Activated CD4-positive, alpha-beta T cell treated with anti-CD3 and anti-CD28 coated beads for 1 hour (primary cell): ENCODE results near the gene DCLRE1A.
"Not testable (repeated sequence)": the region's sequence is repeated elsewhere in the genome, so short reads cannot be mapped to it uniquely, and the experiment has no call there.

Experiments used
- DNase-seq: peaks from one replicate; pipeline ENCODE4 v3.0.0-alpha.2; 2020

The DCLRE1A gene

DNA sequence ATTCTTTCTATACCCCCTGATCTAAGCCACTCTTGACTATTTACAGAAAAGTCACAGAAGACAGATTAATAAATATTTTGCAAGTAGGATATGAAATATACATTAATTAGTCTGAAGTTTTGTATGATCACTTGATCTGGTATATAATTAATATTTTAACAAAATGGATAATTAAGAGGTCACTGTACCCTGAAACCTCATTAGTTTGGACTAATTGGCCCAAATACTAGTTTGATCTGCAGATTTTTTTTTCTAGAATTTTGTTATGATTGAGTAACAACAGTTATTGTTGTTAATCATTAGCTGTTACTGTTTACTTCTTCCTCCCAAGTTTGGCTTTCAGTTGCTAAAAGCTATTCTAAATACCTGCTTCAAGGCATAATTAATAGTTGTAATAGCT, 3.3 kb upstream of the DCLRE1A start:
- DNase-seq: no peak

DNA sequence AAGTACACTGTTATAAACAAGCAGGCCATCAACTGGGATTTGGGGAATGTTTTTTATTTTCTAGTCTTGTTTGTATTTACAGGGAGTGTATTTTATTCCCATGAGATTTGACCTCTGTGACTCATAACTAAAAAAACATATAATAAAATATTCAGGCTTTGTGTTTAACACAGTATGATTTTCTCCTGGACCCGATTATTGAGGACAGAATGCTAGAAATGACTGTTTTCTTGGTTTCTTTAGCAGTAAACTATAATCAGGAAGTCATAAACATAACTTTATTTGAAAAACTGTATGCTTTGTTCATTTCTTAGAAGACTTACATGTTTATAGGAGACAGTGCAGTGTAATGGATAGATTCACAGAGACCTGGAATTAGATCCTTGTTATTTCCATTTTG, 2.7 kb upstream of the DCLRE1A start:
- no peak for DNase-seq

GRCh38 chr10:113854761-113855588, 1.1 kb upstream of the DCLRE1A start:
- DNase-seq: peak; percentile 24

- no peak for DNase-seq
Observed at GRCh38 chr10:113853578-113854012, 287 bp downstream of the DCLRE1A start.

GRCh38 chr10:113849946-113850345, 3.9 kb downstream of the DCLRE1A start:
- DNase-seq: no peak

DNA sequence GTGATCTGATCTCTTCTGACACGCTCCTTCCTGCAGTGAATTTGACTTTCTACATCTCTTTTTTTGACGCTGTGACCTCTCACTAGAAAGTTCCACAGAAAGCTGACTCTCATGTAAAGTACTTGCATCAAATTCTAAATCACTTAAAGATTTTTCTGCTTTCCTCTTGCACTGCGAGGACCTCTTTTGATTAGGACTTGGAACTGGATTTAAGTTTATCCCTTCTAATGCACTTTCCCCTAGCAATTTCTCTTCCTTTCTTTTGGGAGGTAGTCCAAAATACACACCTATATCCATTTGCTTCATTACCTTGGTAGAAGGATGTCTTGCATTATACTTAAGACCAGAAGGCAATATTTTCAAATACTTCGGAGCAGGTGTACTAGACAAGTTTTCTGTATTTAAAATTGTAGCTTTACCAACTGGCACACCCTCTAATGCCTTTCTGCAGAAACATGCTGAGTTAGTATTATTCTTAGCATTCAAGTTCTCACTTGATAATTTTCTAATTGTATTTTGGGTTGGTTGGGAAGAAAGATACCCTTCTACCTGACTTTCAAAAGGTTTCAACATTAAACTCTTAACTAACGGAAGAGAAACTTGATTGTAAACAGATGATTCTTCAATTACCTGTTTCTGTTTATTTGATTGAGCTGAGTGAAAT, 4.6 kb downstream of the DCLRE1A start:
- no peak for DNase-seq

GRCh38 chr10:113846036-113846435, 7.8 kb downstream of the DCLRE1A start:
- no peak for DNase-seq

DNA sequence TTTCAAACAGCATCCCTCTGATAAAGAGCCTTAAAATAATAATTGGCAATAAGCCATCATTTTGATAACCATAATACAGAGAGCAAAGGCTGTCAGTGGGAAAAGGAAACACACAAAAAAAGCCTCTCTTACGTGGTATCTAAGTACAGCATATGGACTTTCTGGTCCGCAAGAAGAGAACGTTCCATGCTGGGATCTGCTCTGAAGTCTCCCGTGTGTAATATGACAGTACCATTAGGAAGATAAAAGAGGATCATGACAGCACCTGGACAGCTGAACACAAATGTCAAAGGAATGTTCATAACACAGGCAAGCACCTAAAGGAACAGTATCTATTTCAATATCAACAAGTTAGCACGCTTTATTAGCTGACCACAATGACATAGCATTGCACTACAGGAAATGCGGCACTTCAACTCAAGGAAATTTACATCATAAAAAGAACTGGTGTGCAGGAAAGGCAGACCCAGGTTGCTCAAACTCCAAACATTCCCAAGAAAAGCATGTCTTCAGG, 9.9 kb downstream of the DCLRE1A start:
- no peak for DNase-seq

GRCh38 chr10:113842171-113842570, 11.7 kb downstream of the DCLRE1A start:
- no peak for DNase-seq

DNA sequence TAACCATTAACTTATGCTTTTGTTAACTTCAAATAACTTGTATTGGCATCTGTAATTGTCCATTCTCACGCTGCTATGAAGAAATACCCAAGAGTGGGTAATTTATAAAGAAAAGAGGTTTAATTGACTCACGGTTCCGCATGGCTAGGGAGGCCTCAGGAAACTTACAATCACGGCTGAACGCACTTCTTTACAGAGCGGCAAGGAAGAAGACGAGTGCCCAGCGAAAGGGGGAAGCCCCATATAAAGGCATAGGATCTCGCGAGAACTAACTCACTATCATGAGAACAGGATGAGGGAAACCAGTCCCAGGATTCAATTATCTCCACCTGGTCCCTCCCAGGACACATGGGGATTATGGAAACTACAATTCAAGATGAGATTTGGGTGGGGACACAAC, 25.3 kb downstream of the DCLRE1A start:
- DNase-seq: not testable (repeated sequence)

- DNase-seq: no peak
Observed at GRCh38 chr10:113825791-113826190, 28.1 kb downstream of the DCLRE1A start.

DNA sequence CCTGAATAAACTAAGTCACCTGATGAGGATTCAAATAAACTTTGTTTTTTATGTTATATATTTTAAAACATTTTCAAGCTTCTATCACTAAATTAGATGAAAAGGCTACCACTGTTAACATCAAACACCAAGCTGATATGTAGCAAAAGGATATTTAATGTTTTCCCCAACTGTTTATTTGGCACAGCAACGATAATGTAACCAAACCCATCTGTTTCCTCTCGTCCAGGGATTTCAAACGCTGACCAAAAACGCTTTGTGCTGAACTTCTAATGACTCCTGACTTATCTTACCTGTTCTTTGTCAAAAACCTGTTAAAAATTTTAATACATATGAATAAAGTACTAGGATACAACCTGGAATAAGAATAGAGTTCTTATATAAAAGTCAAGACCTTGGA, 30.5 kb downstream of the DCLRE1A start:
- DNase-seq: no peak

DNA sequence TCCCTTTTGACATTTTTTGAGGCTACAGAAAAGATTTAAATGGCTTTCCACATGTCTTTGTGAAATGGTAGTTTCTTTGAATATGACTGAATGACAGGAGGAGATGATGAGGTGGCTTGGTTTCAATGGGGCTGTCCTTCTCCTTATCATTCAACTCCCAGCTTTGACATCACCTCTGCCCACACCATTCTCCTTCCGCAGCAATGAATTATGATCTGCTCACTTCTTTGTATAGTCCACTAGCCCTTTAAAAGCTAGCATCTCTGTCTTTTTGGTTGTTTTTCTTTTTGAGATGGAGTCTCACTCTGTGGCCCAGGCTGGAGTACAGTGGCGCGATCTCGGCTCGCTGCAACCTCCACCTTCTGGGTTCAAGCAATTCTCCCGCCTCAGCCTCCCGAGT, 31.7 kb downstream of the DCLRE1A start:
- no peak for DNase-seq

DNA sequence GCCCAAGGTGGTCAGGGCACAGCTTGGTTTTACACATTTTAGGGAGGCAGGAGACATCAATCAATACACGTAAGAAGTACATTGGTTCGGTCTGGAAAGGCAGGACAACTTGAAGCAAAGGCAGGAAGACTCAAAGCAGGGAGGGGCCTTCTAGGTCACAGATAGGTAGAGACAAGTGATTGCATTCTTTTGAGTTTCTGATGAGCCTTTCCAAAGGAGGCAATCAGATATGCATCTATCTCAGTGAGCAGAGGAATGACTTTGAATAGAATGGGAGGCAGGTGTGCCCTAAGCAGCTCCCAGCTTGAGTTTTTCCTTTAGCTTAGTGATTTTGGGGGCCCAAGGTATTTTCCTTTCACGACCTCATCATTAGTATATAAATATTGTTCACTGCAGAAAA, 32.6 kb downstream of the DCLRE1A start:
- DNase-seq: not testable (repeated sequence)

- no peak for DNase-seq
Observed at GRCh38 chr10:113820507-113820906, 33.4 kb downstream of the DCLRE1A start.

- DNase-seq: no peak
Observed at GRCh38 chr10:113819989-113820388, 33.9 kb downstream of the DCLRE1A start.

DNA sequence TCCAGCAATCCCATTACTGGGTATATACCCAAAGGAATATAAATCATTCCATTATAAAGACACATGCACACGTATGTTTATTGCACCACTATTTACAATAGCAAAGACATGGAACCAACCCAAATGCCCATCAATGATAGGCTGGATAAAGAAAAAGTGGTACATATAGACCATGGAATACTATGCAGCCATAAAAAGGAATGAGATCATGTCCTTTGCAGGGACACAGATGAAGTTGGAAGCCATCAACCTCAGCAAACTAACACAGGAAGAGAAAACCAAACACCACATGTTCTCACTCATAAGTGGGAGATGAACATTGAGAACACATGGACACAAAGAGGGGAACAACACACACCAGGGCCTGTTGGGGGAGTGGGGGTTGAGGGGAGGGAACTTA, 39.2 kb downstream of the DCLRE1A start:
- not testable (repeated sequence) for DNase-seq

DNA sequence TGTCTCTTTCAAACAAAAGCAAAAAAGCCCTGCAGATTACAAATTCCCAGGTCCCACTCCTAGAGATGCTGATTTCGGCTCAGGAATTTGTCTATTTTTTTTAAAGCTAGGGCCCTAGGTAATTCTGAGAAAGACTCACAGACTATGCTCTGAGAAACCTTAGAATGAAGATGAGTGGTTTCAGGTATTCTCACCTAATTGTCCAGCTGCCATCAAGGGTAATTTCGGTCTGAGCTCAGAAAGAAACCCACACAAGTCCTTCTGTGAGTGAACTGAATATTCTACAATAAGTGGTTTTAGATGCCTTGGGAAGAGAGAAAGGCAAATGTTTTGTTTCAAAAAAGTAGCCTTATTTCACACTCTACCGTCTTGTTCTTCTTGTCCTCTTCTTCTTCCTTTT, 45.7 kb downstream of the DCLRE1A start:
- DNase-seq: no peak

DNA sequence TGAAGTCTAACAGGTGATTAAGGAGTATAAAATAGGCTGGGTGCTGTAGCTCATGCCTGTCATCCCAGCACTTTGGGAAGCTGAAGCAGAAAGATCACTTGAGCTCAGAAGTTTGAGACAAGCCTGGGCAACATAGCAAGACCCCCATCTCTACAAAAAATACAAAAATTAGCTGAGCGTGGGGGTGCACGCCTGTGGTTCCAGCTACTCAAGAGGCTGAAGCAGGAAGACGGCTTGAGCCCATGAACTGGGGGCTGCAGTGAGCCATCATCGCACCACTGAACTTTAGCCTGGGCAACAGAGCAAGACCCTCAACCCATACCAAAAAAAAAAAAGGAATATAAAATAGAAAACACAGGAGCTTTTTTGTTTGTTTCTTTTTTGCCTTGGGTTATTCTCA, 47.4 kb downstream of the DCLRE1A start:
- no peak for DNase-seq

DNA sequence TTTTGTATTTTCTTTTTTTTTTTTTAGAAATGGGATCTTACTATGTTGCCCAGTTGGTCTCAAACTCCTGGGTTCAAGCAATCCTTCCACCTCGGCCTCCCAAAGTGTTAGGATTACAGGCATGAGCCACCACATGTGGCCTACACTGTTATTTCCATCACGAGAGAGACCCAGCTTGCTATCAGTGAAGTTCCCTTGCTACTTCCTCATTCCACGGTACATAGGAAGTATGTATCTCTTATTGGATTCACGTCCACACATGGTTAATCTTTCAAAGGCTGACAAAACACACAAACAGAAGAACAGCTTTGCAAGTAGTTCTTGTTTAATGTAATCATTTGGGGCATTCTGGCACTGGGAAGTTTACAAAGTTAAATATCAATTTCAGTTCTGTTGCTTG, 50.9 kb downstream of the DCLRE1A start:
- no peak for DNase-seq

DNA sequence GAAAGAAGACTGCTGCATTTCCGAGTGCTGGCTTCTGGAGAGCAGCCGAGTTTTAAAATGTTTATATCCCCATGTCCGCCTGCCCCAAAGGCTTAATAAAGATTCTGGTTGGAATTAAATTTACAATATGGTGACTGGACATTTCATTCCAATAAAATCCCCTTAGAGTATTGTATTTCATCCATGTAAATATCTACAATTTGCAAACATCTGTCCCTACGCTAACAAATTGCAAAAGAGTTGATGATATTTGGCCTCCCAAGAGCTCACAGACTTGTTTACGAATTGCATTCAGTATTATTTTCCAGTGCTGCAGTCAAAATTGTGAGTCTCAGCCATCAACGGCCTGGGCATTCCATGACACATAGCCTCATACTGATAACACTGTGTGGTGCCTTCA, 52.3 kb downstream of the DCLRE1A start:
- no peak for DNase-seq

- DNase-seq: no peak
Observed at GRCh38 chr10:113791691-113792090, 62.2 kb downstream of the DCLRE1A start.

DNA sequence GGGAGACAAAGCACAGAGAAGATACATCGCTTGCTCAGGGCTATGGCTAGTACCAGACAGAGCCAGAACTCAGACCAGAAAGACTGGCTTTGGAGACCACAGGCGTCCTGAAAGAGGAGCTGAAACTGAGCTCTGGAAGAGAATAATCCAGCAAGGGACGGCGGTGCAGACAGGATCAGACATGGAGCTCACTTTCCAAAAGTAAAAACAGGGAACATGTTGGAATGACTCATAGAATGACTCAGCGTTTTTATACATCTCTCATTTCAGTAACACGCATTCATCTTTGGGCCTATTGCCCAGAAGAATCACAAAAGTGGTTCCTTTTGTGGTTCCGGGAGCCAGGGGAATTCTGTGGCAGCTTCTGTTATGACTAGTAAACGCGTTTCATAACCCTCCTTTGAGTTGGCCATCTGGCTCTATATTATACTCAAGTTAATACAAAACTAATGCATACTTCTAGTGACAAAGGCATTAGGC, 65.2 kb downstream of the DCLRE1A start:
- no peak for DNase-seq
